Embryonic facial prominence (tissue), 1 donor: ENCODE measurements around the gene YDJC.

Experiments
- DNase-seq: peaks from one replicate; pipeline ENCODE4 v3.0.0-alpha.2; 2016; ENCODE audit errors: extremely low spot score

The YDJC gene

GRCh38 chr22:21579474-21579851 is 50.4 kb downstream of the YDJC start:
- no peak for DNase-seq
